HT-29 (cell line): ENCODE data around the gene SLX4IP. TPM values are rescaled to one million over a fixed set of nuclear protein-coding genes. Genes with fewer than 3 reads are reported as not detected.

Experiments
- DNase-seq: peaks from one replicate; pipeline ENCODE4 v3.0.0-alpha.2; 2015; ENCODE audit warnings: low spot score
- total RNA-seq: library from RNA; depleted of rRNA; stranded (reverse); fragments of >200 nt; shearing (Covaris generic); gene quantifications from 2 replicates; pipeline ENCODE4 v1.2.3, GENCODE V29; 2014

SLX4IP gene
- total RNA-seq, 1 experiment from 2014 or later = 1.4 TPM

DNA sequence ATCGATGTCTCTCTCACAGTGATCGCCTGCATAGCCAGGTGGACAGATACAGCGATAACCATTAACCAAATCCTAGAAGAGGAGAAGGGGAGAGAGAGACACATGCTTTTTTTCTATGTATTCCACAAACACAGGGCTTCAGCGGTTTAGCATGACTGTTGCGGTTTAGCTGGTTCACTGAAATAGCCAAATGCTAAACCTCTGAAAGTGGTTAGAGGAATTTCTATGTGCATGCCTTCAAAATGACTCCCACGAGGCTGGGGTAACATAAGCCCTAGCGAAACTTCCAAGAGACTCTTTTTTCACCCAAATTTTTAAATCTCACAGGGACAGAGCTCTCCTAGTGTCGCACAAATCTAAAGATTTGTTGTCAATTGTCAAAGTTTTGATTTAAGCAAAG is 213.5 kb downstream of the SLX4IP start:
- no peak for DNase-seq

DNA sequence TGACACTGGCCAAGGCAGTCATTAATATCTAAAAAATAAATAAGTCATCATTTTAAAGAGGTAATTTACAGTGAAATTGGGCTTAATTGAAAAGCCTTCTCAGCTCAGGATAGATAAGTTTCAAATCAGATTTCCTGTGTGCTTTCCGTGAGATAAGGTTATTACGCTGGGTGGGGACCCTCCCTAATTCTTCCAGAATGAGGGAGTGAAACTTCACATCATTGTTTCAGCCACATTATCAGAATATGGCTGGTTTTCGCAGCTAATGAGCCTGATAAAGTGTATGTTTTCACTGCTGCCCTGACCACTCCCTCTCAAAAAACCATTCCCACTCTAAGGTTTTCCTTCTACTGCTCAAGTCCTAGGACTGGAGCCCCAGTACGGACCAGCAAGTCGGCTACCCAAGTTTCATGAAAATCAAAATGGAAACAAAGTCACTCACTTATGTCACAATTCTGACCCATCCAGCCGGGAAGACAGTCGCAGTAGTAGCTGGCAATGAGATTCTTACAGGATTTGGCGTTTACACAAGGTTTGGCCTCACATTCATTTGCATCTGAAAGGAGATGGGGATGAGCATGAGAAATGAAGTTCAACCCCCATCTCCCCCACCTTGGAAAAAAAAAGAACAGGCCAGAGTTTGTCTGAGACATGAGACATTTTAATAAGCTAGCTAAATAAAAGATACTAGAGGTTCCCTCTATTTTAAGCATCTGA is 214.1 kb downstream of the SLX4IP start:
- DNase-seq = no peak

DNA sequence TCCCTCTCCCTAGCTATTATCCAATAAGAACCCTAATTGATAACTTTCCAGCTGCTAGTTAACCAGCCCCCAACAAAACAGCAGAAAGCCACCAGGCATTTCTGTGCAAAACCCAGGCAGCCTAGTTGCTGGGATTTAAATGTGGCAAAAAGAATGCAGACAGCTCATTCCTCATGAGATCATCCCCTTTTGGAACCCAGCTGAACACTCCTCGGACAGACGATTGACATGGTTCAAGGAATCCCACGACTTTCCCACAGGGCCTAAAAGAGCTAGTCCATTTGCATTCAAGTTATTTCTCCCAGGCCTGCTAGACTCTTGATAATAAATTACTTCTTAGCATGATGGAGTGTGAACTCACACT is 214.7 kb downstream of the SLX4IP start:
- no peak for DNase-seq

DNA sequence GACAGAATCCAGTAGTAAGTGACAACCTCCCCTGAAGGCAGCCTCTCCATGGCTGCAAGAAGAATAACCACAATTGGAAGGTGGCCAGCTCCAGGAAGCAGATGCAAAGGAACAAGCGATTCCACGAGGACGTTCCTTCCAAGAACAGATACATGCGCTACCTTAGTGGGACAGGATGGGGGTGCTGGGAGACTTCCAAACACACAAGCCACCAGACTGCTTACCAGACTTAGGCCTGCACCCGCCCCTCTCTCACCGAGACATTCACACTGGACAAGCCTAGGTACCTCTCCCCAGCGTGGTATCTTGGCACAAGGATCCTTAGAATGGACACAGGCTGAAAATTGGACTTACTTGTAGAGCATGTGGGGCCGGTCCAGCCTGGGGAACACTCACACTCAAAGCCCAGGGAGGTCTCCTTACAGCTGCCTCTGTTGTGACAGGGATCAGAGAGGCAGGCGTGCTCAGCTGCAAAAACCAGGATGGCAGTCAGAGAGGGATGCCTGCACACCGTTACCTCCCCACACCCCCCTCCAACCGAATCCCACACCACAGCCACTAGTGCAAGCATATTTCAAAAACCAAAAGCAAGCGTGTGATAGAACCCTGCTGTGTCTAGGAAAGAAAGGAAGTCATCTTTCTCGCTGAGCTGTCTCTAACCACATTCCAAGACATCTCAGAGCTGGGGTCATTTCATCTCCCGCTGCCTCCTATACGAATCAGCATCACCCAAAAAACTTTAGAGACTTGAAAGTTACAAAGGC is 216.3 kb downstream of the SLX4IP start:
- DNase-seq = no peak

DNA sequence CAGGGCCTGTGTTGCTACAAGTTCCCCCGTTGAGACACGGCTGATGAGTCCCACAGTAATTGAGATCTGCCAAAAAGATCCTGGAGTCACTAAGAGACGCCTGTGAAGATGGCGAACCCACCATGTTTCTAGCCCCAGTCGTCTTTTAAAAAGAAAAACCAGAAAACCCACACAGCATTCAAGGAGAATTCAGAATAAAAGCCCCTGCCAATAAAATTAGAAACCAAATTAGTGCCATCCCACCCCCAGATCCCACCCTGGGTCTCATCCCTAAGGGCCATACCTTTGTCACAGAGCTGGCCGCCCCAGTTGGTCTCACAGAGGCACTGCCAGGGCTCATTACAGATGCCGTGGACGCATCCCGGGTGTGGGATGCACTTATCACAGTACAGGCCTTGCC is 217.1 kb downstream of the SLX4IP start:
- DNase-seq = no peak

DNA sequence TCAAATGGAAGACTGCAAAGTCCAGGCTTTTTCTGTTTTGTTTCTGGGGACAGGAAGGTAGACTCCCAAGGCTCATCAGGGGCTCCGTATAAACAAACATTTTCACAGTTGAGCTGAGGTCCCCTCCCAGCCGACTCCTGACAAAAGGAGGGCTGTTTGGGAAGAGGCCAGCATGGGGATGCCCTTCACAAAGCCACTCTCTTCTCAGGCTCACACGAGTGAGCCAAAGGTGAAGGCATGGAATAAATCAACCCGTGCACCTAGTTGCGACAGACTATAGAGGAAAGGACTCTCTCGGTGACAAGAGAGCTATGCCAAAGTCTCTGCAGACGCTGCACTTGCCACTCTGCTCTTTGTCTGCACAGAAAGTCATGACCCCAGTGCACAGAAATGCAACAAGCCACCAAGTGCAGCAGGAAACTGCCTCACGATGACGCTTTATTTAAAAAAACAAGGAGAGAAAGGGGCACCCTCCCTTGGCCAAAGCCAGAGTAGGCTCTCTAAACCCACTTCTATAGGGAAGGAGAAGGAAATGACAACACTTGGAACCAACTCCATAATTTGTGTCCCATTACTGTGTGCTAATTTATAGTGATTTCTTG is 217.7 kb downstream of the SLX4IP start:
- no peak for DNase-seq

DNA sequence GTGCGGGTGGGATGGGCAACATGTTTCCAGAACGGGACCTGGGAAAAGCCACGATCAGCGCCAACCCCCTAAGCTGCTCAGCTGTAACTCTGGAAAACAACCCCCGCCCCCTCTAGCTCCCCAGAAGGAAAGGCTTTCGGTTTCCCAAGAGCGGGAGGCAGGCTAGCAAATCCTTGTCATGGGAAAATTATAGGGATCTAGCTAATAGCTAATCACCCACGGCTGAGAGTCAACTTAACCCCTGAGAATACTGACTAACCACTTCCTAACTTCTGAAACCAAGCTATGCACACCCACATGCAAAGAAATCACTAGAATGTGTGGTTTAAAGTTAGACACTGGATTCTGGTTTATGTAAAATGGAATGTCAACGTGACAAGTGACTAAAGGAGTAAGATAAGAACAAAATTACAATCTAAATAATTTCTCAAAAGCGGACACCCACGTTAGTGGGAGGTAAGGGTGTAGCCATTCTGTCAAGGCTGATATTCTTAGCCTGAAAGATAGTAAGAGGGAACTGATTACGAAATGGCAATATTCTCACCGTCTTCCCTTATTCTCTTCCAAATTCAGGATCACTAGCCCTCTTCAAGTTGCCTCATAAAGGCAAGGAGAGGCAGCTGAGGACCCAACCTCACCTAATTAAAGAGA is 218.6 kb downstream of the SLX4IP start:
- DNase-seq = no peak

DNA sequence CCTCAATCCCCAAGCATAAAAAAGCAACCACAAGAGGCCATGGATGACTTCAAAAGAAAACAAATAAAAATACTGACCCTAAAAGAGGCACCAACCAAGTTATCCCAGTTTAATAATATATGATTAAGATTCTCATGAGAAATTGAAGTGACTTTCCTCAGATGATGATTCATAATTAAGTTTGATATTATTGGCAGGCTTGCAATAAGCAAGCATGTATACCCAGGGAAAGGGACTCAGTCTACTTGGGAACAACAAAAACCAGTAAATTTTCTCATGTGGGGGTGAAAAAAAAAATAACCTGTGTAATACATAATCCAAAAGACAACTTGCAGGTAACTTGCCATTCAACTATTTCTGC is 219.1 kb downstream of the SLX4IP start:
- no peak for DNase-seq

DNA sequence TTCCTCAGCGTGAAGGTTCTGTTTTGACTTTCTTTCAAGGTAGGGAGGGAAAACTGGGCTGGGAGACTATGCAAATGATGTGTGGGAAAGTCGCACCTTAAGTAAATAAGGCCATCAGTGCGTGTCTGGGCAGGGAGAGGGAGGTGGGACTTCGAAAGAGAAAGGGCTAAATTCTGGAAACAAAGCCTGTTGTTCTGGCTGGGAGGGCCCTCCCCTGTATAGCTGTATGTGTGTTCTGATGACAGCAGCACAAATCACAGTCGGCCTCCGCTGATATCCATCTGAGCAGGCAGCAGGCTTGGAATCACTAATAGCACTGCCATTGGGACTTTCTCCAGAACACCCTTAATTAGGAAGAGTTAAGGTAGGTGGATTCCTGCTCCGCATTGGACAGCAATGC is 219.5 kb downstream of the SLX4IP start:
- DNase-seq = peak; percentile 81

DNA sequence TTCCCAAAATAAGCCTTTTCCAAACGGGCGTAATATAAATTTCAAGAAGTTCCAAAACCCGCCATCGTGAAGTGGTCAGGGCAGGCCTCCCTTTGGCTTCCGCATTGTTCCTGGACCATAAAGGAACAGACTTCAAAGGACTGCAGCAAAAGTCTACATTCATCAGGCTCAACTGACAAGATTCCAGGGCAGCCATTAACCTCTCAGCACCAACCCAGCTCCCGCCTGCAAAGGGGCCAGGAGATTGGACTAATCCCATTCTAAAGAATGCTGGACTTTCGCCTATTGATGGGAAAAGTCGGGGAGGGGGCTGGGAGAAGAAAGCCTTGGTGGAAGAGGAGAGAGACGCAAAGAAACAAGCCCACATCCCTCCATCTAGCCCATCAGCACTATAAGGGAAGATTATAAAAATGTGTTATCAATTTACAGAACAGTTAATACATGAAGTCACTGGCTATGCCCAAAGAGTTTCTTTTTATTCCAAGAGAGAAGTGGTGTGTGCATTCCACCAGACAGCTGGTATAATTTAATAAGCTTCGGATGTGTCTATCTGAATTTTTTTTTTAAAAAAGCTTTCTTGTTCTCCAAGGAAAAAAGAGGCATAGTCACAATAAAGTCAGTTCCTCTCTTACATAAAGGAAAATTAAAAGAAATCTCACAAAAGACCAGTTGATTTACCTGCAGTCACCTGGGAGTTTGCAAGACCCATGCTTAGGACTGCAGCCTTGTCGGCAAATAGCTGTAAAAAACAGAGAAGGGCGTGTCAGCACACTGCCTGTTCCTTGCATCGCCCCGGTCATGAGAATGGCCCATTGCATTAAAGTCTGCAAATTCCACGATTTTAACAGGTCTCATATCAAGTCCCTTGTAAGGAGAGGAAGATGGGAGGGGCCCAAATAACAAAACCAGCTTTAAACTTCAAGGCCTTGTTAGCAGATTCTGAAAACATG is 220.9 kb downstream of the SLX4IP start:
- no peak for DNase-seq

DNA sequence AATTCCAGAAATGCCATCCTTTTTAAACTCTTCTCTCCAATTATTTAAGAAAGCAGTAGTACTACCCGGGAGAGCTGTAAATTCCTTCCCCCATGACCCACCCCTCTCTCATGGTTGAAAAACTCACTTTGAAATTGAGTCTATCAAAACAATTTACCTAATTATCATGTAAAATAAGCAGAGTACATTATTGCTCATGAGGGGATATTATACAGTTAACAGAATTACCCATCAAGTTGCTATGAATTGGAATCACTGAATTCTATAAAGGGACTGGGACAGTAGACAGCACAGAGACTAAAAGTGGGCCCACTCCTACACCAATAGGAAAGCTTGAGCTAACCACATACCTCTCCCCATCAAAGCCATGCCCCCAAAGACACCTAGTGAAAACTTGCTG is 222.3 kb downstream of the SLX4IP start:
- DNase-seq = no peak

DNA sequence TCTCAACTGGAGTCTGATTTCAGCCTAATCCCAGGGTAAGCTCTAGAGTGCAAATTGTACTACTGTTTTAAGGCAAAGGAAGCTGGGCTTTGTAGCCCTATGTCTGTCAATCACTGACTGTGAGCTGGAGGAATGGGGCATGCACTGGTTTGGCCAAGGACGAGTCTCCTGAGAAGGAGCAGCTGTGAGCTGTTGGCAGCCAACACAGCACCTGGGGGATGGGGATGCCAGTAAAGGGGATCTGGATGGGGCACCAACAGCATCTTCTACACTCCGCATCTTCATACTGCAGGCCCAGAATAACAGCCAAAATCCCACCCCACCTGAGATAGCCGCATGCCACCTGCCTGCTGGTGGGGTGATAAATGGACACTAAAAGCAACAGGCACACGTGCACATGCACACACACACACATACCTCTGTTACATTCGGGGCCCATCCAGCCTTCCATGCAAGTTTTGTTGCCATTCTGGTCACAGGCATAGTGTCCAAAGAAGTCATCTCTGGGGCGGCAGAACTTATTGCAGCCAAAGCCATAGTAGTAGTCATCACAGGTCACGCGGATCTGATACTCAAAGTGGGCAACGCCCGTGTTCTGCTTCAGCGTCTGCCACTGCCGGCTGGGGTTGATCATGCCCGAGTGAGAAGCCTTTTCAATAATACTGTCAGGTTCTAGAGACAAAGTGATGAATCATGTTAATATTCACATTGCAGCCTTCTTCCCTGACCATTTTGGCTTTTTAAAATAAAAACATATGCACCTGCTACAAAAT is 223.1 kb downstream of the SLX4IP start:
- no peak for DNase-seq

DNA sequence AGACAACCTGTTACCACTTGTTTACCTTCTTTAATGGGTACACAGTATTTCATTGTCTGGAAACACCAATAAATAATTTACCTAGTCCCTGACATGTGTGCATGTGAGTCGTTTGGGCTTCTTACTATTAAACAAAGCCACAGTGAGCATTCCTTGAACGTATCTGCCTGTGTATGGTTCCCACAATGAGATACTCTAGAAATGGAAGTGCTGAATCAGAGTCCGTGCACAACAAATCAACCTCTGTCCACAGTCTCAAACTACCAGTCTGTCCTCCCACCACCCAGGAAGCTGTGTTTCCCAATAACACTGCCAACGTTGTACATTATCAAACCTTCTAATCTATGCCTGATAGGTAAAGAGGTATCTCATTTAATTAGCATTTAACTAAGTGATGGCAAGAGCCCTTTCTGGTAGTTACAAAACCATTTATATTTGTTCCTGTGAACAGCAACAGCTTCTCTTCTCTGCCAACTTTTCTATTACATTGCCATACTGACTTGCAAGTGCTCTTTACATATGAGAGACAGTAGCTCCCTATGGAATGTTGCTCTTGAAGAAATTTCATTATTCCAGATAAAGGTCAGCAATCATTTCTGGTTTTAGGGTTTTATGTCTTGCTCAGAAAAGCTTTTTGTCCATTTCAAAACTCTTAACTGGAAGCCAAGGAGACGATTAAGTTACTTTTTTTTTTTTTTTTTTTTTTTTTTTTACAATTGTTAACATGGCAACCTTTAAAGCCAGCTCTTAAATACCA is 223.9 kb downstream of the SLX4IP start:
- DNase-seq = no peak

DNA sequence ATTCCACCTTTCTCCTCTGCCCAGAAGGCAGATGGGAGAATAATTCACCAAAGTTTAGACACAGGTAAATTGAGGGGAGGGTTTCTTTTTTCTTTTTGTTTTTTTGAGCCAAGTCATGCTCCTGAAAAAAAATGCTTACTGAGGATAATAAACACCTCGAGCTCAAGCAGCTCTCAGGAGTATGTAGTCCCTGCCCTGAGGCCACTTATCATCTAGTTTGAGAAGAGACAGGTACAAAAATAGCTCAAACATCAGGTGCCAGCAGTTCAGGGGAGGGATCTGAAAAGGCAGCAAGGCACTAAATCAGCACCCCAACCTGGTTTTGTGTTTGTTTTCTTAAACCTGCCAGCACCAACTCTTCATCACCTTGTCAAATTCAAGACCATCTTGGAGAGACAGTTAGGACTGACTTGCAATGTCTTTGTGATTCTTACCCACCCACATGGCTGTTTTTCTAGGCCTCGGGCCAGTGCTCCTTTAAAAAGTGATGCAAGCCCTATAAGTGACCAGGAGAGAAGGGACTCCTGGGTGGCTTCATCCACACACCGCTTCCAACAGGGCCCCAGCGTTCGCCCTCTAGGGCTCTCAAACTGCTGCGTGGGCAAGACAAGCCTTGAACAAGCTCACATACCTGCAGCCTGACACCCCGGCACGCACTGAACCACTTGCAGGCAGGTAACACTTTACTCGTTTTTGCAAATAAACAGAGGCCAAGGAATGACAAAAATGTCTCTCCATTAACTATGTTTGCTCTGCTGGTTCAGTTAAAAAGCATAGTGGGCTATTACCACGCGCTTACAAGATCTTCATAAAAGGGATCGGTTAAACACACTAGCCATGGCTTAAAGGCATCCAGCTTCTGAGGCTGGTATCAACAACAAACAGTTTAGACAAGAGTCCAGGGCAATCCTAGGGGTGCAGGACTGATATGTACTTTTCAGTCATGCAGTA is 224.8 kb downstream of the SLX4IP start:
- DNase-seq = no peak

DNA sequence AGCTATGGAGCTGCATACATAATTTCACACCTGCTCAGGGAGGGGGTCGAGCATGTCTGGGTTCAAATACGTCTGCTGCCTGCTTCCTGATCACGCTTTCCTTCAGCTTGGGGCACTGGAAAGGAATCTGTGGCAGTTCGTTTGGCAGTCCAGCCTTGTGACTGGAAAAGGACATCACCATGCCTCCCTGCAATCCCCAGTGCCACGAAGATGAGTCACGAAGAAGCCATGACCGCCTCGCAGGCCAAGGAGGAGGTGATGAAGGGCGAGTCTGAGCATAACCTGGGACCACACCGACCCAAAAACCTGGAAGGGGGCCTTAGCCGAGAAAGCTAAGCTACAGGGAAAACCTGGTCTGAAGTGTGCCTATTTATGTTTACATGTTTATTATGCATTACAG is 225.6 kb downstream of the SLX4IP start:
- DNase-seq = no peak

DNA sequence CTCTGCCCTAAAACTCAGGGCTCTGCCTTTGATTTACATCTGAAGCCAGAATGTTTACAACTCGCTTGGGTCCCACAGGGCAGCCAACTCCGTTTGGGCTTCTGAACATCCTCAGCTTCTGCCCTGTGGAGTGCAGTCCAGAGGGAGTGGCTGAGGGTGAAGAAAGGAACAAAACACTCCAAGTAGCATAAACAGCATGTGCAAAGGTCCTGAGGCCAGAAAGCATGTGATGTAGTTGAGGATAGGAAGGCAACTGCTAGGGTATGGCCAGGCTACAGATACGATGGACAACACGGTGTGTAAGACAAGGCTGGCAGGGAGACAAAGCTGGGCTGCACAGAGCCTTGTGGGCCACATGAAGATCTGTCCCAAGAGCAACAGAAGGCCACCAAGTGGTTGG is 226.2 kb downstream of the SLX4IP start:
- no peak for DNase-seq

DNA sequence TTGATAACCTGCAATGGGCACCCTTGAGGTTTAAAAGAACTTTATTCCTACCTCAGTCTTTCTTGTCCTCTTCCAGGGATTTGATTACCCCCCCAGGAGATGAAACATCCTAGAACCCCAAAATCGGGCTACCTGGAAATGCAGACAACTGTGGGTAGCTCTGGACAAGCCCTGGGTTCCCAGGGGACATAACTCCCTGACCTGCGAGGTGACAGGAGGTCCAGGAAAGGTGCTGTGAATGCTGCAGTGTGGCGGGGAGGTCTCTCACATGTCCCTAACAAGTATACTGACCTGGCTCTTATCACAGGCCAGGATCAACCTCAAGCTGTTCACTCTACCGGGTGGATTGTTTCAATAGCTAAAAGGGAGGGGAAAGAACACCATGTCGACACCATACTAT is 227.0 kb downstream of the SLX4IP start:
- DNase-seq = no peak

DNA sequence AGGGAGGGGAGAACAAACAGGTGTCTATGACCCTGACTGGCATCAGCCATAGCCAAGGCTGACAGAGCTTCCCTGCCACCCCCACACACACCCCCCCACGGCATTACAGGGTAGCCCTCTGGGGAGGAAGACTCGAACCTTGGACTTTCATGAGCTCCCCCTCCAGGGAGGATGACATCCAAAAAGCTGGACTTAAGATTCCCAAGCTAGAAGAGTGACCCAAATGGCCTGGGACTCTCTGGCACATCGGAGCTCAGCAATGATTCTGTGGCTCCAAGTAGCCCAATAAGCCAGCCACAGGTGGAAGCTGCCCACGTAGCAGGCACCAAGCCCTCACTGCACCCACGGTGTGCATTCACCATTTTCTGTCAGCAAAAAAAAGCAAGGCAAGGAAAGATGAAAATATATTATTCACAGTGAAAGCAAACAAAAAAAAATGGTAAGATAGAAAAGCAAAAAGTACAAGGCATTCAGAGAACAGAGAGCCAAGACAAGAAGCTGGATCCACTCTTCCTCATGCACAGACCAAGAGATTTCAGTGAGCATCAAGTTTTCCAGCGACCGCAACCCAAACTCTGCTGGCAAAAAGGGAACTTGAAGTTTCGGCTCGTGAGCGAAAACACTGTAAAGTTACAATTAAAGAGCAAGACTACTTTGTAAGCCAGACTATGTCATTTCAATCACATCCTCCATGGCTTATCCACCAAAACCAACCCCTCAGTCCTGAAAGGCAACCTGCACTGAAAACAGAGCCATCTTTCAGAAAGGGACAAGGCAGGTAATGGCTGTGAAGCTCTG is 227.8 kb downstream of the SLX4IP start:
- DNase-seq = no peak
